ENCODE data around the gene USB1.
"Not testable (repeated sequence)": the region's sequence is repeated elsewhere in the genome, so short reads cannot be mapped to it uniquely, and the experiment has no call there.

The USB1 gene

DNA sequence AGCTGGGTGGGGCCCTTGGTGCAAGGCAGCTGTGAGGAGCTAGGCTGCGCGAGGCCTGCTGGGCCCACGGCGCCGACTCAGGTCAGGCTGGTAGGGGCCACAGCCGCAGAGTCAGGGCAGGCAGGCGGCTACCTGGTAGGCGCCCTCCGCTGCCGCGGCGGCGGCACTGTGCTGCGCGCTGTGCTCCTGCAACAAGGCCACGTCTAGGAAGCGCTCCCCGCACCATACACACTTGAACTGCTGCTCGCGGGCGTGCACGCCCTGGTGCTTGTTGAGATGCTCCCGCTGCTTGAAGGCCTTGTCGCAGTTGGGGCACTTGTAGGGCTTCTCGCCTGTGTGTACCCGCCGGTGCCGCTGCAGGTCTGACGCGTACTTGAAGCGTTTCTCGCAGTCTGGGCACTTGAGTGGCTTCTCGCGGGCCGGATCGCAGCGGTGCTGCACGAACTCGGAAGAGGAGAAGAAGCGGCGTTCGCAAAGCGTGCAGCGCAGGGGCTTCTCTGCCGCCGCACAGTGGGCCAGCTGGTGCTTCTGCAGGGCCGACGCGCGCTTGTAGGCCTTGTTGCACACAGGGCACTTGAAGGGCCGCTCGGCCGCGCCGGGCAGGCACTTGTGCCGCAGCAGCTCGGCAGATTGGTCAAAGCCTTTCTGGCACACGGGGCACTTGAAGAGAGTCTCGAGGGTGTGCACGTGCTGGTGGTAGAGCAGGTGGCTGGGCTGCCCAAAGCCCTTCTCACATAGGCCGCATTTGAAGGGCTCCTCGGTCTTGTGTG, 4.6 kb upstream of the USB1 start:
- no peak for DNase-seq

DNA sequence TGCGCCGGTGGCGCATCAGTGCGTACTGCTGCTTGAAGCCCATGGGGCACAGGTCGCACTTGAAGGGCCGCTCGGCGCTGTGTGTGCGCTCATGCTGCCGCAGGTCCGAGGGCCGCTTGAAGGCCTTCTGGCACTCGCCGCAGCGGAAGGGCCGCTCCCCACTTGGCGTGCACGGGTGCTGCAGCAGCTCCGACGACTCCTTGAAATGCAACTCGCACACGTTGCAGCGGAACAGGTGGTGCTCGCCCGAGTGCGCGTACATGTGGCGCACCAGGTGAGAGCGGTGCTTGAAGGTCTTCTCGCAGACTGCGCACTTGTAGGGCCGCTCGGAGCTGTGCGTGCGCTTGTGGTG, 4.1 kb upstream of the USB1 start:
- no peak for DNase-seq

DNA sequence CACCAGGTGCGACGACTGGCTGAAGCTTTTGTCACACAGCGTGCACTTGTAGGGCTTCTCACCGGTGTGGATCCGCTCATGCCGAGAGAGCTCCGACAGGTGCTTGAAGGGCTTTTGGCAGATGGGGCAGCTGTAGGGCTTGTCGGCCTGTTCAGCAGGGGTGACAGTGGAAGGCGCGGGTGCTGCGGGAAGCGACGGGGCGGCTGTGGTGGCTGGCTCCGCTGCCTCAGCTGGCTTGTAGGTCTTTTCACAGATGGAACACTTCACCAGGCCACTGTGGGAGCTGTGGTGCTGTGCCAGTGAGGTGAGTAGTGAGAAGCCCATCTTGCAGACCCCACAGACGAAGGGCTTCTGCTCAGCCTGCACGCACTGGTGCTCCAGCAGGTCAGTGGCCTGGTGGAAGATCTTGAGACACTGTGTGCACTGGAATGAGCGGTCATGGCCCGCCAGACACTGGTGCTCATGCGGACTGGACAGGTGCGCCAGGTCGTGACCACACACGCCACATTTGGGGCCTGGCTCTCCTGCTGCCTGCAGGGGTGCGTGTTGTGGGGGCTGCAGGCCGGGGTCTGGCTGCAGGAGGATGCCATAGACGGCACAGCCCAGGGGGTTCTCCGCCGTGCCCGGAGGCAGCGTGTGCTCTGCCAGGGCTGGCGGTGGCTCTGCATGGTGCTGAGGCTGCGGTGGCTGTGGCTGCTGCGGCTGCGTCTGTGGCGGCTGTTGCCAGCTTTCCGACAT, 3.5 kb upstream of the USB1 start:
- DNase-seq, result no peak

DNA sequence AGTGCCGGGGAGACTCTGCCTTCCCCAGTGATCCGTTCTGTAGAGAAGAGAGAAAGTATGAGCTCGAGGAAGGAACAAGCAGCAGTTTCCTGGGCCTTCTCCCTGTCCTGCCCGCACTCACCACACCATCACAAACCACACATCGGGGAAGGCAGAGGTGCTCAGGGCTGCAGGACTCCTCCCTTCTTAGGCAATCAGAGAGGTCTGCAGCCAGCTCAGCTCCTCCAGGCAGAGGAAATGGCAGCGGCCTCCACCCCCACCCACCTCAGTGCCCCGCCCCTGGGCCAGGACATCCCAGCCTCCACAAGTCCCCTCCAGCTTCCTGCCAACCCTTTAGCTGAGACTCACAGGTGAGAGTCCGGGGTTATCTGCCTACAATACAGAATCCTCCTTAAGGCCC, 2.7 kb upstream of the USB1 start:
- peak; percentile 61 for DNase-seq

DNA sequence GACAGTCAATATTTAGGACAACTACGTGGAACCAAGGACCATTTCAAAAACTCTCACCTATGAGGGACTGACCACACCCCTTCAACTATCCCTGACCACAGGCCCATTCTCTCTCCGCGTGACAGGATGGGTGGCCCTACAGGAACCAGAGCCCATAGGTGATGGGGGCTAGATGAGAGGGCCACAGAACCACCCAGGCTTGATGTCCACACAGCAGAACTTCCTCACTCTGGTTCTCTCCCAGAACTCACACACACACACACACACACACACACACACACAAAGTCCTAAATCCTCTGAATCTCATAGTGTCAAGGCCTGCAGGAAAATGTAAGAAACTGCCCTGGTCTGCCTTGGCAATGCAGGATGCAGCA, 2.2 kb upstream of the USB1 start:
- DNase-seq, result no peak

DNA sequence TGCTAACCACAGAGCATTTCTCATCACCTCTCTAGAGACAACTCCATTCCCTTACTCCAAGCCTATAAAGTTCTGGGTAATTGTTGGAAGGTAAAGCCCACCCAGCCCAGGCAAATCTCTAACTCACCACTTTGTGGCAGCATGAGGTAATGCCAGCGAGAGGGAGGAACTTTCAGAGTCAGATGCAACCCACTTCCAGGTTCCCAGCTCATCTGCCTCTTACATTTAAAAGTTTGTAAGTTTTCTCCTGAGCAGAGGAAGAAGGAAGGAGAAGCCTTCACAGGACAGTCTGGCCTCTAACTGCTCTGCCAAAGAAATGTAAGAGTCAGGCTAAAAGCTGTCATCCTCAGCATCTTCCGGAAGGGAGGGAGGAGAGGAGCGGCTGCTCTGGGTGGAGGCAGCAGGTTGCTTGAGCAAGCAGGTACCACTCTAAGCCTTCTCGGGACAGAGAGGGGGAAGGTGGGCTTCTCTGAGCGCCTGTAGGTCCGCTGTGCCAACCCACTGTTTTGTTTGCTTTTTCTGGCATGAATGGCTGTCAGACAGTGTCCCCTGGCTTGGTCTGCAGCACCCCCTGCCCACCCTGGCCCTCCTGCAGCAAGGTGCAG, 1.7 kb upstream of the USB1 start:
- DNase-seq, result peak; percentile 38

DNA sequence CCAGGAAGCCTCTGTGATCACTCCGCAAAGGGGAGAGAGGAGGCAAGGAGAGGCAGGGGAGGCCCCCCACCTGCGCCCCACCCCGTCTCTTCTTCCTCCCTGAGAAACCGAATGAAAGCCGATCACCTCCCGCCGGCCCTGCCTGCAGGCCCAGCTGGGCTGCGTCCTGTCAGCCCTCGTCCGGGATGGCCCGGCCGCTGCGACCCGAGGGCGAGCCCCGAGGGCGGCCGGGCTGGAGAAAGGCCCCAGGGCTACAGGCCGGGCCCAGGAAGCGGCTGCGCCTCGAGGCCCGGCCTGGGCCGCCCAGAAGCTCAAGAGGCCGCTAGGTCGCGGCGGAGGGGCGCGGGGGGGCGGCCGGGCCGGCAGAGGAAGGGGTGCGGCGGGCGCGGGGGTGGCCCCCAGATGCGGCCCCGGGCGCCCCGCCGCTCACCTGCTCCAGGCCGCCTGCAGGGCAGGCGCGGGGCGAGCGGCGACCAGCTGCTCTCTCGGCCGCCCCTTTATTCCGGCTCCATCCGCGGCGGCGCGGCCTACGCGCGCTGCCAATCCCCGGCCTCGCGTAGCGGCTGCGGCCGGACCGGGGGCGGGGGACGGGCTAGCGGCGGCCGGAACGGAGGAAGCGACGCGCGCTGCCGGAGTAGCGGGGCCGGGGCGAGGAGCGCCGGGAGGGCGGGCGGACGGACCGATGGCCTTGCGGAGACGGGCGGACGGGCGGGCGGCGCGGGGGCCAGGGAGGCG, 1.1 kb upstream of the USB1 start, which contains the start of gene ZNF319:
TSS of gene ZNF319 (minus strand) at position 702 of the 735 bp plus-strand sequence. CDS start 2,407 bp downstream, outside the sequence.
- no peak for DNase-seq

DNA sequence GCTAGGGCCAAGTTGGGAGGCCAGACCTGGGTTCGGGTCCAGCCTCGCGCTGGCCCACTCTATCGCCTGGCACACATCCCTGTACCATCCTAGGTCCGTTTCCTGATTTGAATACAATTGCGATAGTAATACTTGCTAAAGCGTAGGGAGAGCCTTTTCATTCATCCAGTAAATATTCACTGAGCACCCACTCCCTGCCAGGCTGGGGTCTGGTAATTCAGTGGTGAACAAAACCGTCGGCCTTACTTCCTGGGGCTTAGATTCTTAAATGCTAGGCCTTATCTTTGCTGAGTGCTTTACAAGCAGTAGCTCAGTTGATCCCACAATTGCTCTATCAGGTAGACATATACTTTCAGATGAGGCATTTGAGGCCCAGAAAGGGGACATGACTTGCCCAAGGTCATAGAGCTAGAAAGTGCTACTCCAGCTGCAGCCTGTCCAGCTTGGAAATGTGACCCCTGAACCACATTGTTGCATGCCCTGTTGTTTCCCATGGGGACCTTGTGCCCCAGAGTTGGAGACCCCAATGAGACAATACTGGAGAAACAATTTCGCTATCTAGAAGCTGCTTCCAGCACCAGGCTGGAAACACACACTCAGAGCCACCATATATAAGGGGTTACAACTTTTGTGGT, 691 bp downstream of the USB1 start:
- DNase-seq, result no peak

DNA sequence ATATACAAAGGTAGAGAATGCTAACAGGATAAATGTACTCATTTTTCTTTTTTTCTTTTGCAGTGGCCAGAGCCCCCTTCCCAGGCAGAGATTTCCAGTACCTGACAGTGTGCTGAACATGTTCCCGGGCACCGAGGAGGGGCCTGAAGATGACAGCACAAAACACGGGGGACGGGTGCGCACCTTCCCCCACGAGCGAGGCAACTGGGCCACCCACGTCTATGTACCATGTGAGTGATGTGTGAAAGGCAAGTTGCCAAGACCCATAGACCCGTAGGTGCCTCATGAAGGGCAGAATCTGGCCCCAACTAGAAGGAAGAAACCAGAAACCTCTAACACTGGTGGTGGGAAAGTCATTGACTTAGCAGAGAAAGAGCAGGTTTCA, 1.2 kb downstream of the USB1 start:
- no peak for DNase-seq

DNA sequence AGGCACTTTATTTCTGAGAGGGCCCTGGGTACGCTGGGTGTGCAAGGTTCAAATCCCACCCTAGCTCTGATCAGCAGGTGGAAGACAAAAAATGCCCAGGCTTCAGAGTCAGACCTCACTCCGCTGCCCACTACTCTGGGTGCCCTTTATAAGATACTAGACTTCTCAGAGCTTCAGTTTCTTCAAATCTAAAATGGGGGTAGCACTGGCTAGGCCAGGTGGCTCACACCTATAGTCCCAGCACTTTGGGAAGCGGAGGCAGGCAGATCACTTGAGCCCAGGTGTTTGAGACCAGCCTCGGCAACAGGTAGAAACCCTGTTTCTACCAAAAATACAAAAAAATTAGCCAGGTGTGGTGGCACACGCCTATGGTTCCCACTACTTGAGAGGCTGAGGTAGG, 1.7 kb downstream of the USB1 start:
- no peak for DNase-seq

DNA sequence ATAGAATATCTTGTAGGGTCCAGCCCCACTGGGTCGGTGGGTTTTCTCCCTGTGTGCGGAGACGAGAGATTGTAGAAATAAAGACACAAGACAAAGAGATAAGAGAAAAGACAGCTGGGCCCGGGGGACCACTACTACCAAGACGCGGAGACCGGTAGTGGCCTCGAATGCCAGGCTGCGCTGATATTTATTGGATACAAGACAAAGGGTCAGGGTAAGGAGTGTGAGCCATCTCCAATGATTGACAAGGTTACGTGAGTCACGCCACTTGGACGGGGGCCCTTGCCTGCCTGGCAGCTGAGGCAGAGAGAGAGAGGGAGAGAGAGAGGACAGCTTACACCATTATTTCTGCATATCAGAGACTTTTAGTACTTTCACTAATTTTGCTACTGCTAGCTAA, 3.5 kb downstream of the USB1 start:
- DNase-seq, result not testable (repeated sequence)

DNA sequence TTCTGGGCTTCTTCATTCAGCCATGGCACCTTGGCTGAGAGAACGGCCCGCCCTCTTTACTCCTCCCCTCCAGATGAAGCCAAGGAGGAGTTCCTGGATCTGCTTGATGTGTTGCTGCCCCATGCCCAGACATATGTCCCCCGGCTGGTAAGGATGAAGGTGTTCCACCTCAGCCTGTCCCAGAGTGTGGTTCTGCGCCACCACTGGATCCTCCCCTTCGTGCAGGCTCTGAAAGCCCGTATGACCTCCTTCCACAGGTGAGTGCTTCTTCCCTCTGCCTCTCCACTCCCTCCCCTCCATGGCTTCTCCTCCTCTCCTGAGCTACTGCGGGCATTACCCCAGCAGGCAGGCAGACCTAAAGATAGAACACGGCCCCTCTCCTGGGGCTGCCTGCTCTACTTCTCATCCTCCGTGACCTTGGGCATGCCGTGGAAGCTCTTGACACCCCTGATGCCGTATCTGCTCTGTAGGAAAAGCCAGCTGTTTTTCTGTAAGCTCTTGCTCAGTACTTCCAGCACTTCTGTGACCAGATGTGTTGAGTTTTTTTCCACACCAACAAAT, 8.7 kb downstream of the USB1 start:
- no peak for DNase-seq

DNA sequence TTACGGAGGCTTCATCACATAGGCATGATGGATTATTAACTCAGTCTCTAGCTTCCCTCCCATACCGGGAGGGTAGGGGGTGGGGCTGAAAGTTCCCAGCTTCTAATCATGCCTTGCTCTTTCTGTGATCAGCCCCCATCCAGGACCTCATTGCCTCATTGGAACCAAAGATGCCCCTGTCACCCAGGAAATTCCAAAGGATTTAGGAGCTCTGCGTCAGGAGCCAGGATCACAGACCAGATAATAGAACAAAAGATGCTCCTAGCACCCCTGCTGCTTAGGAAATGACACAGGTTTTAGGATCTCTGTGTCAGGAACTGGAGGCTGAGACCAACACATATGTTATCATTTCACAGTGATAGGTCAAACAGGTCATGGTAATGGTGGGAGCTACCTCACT, 9.7 kb downstream of the USB1 start:
- DNase-seq, result no peak

DNA sequence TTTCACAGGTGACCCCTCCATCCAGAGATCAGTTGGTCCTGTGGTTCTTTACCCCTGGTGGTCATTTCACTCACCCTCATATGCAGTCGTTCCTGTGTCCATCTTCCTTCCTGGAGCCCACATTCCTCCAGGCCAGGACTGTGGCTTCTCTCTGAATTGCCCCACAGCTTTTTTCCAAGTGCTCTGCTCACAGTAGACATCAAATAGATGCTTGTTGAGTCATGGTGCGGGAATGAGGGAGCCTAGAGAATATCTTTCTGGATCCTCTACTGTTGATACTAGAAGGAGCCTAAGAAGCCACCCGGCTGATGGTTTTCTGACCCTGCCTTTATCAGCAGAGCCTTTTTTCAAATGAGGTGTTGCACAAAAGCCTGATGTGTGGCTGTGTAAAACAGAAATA, 10.4 kb downstream of the USB1 start:
- DNase-seq, result no peak

DNA sequence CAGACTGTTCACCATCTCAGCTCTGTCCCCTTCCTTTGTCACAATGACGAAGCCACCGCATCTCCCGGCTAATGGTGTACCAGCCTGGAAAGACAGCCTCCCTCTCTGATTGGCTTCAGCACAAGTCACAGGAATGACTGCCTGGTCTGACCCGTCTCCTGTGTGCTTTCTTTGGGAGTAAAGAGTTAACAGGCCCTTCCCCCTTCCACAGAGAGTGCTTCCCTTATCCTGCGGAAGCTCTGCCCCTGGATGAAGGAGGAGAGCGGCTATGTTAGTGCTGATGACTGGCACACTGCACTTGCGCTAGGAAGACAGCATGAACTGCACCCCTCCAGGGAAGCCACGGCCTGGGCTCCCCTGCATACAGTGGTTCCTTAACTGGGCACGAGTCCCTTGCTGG, 11.3 kb downstream of the USB1 start:
- no peak for DNase-seq

DNA sequence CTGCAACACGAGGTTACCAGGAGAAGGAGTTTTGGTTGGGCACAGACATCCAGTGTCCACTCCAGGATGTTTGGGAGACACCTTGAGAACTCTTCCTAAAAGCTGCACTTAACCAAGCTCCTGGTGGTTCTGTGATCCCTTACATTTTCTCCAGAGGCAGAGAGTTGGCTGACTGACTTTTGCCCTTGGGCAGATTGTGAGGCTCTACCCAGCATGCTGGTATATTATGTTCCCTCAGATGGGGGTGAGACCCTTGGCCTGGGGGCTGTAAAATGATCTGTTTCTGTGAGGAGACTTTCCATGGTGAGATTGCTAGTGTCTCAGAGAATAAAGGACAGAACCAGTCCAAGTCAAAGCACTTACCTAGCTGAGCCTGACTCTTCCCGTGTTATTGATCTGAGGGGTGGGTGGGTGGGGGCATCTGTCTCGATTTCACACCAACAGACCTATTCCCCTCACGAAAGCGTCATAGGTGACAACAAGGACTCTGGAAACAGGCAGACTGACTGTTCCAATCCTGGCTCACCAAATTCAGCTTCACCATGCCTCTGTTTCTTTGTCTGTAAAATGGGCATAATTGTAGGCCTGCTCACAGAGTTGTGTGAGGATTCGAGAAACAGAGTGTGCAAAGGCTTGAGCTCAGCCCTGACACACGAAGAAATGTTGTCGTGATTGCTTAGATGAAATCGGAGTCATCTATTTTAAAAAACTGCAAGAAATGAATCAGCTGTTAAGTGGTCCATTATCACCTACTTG, 12.2 kb downstream of the USB1 start:
- DNase-seq, result no peak

DNA sequence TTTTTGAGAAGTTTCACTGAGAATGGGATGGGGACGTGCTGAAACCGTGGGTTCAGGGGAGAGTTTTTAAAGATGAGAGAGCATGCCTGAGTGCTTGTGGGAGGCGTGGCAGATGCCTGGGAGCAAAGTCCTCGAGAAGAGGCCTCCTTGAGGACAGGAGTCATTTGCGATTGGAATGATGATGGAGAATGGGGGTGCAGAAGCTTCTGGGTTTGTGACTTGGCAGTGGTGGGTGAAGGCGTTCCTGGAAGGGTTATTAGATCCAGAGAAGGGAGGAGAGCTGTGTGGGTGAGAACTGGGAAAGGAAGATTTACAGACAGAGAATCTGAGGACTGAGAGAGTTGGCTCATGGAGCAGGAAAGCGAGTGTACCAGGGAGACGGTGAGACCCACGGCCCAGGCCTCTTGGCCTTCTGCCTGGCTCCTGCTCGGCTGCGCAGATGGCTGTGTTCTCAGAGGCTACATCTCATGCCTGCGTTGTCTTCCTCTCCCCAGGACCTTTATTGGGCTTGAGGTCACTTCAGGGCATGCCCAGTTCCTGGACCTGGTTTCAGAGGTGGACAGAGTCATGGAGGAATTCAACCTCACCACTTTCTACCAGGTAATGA, 15.7 kb downstream of the USB1 start:
- DNase-seq, result no peak

DNA sequence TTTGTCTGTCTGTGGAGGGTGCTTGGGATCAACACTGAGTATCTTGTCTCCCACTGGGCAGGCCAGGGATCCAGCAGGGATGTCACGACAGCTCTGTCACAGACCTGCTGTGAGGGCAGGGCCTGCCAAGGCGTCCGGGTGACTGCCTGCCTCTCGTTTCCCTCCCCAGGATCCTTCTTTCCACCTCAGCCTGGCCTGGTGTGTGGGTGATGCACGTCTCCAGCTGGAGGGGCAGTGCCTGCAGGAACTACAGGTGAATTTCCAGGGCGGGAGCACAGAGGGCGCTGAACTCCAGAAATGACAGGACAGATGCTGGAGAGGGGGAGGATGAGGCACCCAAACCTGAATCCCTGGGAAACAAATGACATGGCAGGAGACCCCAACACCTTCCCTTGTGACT, 17.6 kb downstream of the USB1 start:
- DNase-seq, result no peak

DNA sequence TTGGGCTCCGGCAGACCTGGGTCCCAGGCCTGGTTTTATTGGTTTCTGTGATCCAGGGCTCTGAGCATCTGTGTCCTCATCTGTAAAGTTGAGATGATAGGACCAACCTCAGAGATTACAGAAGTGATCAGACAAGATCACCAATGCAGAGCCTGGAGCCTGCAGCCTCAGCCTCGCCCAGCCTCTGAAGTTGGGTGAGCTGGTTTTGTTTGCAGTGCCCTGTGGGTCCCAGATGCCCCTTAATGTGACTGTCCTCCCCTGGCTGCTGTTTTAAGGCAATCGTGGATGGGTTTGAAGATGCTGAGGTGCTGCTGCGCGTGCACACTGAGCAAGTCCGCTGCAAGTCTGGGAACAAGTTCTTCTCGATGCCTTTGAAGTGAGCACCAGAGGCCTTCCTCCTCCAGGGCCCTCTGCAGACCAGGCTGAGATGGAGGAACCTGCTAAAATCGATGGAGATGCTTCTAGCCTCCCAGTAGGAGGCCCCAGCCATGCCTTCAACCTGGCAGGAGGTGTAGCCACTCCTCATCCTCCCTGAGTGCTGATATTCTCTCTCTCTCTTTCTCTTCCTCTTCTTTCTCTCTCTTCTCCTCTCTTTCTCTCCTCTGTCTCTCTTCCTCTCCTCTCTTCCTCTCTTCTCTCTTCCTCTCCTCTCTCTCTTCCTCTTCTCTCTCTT, 18.8 kb downstream of the USB1 start:
- no peak for DNase-seq

DNA sequence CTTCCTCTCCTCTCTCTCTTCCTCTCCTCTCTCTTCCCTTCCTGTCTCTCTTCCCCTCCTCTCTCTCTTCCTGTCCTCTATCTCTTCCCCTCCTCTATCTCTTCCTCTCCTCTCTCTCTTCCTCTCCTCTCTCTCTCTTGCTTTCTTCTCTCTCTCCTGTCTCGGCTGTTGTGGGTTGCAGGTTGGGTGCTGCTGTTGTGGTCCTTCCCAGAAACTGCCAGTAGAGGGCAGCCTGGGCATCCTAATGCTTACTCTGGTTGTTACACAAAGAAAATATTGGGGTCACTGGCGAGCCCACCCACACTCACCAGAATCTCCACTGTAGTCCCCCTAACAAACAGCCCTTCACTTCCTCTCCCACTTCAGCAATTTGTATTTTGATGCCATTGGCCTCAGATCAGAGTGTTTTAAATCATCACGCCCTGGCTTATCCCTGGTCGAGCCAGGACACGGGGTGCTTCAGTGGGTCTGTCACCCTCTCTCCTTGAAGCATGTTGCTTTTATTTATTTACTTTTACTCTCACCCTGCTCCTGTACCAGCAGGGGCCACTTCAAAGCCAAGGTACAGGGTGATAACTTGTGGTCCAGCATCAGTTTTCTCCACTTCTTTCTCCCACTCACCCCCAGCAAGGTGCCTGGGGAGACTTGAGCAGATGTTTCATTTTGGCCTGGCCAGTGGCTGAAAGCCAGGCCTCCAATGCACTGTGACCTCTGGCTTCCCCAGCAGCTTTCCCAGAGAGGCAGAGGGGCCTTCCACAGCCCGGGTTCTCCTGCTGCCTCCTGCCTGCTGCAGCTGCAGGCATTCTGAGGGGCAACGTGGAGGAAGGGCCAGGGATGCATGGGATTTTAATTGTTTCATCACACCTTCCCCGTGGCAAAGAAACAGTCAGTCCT, 19.7 kb downstream of the USB1 start:
- peak; percentile 62 for DNase-seq

Measured in activated naive CD4-positive, alpha-beta T cell treated with Interleukin-2 at 50 U/mL for 16 hours (primary cell).